Trophoblast cell (in vitro differentiated cells and primary cell): ENCODE results near the gene GINS2.
A peak's percentile ranks its signal among the peaks of the same experiment; 100 is the strongest.

Source experiments
- DNase-seq, 2 donors: peaks; one replicate each; pipeline ENCODE4 v3.0.0-alpha.2; 2016
- H2AFZ ChIP-seq: 2 replicates; pipeline ENCODE4 v1.6.1; 2013; ENCODE audit warnings: low read length, moderate library complexity, mild to moderate bottlenecking; ENCODE audit not compliant: insufficient read depth, poor library complexity
- H2AK5ac ChIP-seq: 2 replicates; pipeline ENCODE4 v1.6.1; 2013; ENCODE audit warnings: mild to moderate bottlenecking, low read length
- H2BK120ac ChIP-seq: 2 replicates; pipeline ENCODE4 v1.6.1; 2013; ENCODE audit warnings: low read length, mild to moderate bottlenecking, moderate library complexity; ENCODE audit not compliant: insufficient read depth, poor library complexity
- H2BK12ac ChIP-seq: 2 replicates; pipeline ENCODE4 v1.6.1; 2013; ENCODE audit warnings: mild to moderate bottlenecking, low read length, moderate library complexity
- H2BK5ac ChIP-seq: 2 replicates; pipeline ENCODE4 v1.6.1; 2013; ENCODE audit warnings: low read length, low read depth, moderate library complexity, mild to moderate bottlenecking; ENCODE audit not compliant: poor library complexity
- H3K14ac ChIP-seq: 2 replicates; pipeline ENCODE4 v1.6.1; 2013; ENCODE audit warnings: mild to moderate bottlenecking, low read length
- H3K18ac ChIP-seq: 2 replicates; pipeline ENCODE4 v1.6.1; 2013; ENCODE audit warnings: mild to moderate bottlenecking, low read length
- H3K23ac ChIP-seq: 2 replicates; pipeline ENCODE4 v1.6.1; 2013; ENCODE audit warnings: low read length
- H3K27ac ChIP-seq: 2 replicates; pipeline ENCODE4 v1.5.1; 2013; ENCODE audit warnings: low read depth, mild to moderate bottlenecking, inconsistent platforms, low read length, moderate library complexity
- H3K27me3 ChIP-seq: 2 replicates; pipeline ENCODE4 v1.6.1; 2013; ENCODE audit warnings: inconsistent platforms, mild to moderate bottlenecking, low read length, moderate library complexity; ENCODE audit not compliant: insufficient read depth
- H3K36me3 ChIP-seq, 2 experiments: 1 replicate in 1 of 2; 2 replicates in 1 of 2; pipeline ENCODE4 v1.6.1; 2013; ENCODE audit warnings: low read length in 2 of 2, mild to moderate bottlenecking in 2 of 2, moderate library complexity in 1 of 2; ENCODE audit not compliant: insufficient read depth in 2 of 2, control insufficient read depth in 1 of 2
- H3K4ac ChIP-seq: 2 replicates; pipeline ENCODE4 v1.6.1; 2013; ENCODE audit warnings: low read depth, mild to moderate bottlenecking, low read length, moderate library complexity
- H3K4me1 ChIP-seq, 2 experiments: 1 replicate in 1 of 2; 2 replicates in 1 of 2; pipeline ENCODE4 v1.6.1; 2013; ENCODE audit warnings: low read length in 2 of 2, mild to moderate bottlenecking in 2 of 2, moderate library complexity in 1 of 2; ENCODE audit not compliant: insufficient read depth in 2 of 2, control insufficient read depth in 1 of 2
- H3K4me2 ChIP-seq: 2 replicates; pipeline ENCODE4 v1.6.1; 2013; ENCODE audit warnings: inconsistent platforms, mild to moderate bottlenecking, low read length, moderate library complexity
- H3K4me3 ChIP-seq: 2 replicates; pipeline ENCODE4 v1.5.1; 2013; ENCODE audit warnings: mild to moderate bottlenecking, low read depth, low read length, inconsistent platforms
- H3K79me1 ChIP-seq: one replicate; pipeline ENCODE4 v1.6.1; 2013; ENCODE audit warnings: low read length
- H3K79me2 ChIP-seq: 2 replicates; pipeline ENCODE4 v1.6.1; 2013; ENCODE audit warnings: low read length, mild to moderate bottlenecking; ENCODE audit not compliant: control insufficient read depth, insufficient read depth, poor library complexity
- H3K9ac ChIP-seq: 2 replicates; pipeline ENCODE4 v1.6.1; 2013; ENCODE audit warnings: mild to moderate bottlenecking, low read length
- H3K9me3 ChIP-seq: 2 replicates; pipeline ENCODE4 v1.6.1; 2013; ENCODE audit warnings: low read depth, mild to moderate bottlenecking, control low read depth, inconsistent platforms, low read length; ENCODE audit not compliant: insufficient read depth
- H4K12ac ChIP-seq: 2 replicates; pipeline ENCODE4 v1.6.1; 2013; ENCODE audit warnings: low read depth, mild to moderate bottlenecking, low read length, moderate library complexity
- H4K8ac ChIP-seq: 2 replicates; pipeline ENCODE4 v1.6.1; 2013; ENCODE audit warnings: low read depth, mild to moderate bottlenecking, low read length, moderate library complexity
- H4K91ac ChIP-seq: one replicate; pipeline ENCODE4 v1.6.1; 2013; ENCODE audit warnings: low read depth, mild to moderate bottlenecking, low read length, moderate library complexity
- WGBS: extraction: QIAGEN DNeasy Blood & Tissue Kit; methylation state at CpG from one replicate; pipeline ENCODE4 v1.1.7; 2013; ENCODE audit warnings: missing lambda C conversion rate; ENCODE audit not compliant: insufficient read length, insufficient coverage; ENCODE audit errors: extremely low coverage; 5-methylcytosine and 5-hydroxymethylcytosine counted together

Gene GINS2

GRCh38 chr16:85653290-85653891 is 35.4 kb downstream of the GINS2 start:
- Histone ChIP-seq H4K8ac (no peak overlapping the region), H3K79me2 (no peaks in the 10 kb centered on the region), H3K27ac (no peak overlapping the region), H4K12ac (no peak overlapping the region), H3K9me3 (no peaks in the 10 kb centered on the region), H3K27me3 (no peaks in the 10 kb centered on the region), H3K4me2 (no peak overlapping the region), H3K14ac (no peak overlapping the region), H2AFZ (no peak overlapping the region), H3K79me1 (no peaks in the 10 kb centered on the region), H3K9ac (no peak overlapping the region), H3K36me3 (peaks cover 70 to 93% of the 10 kb centered on the region in 2 experiments), H2BK12ac (no peak overlapping the region), H3K4me1 (peaks cover 2% of the 10 kb centered on the region in 2 experiments), H3K4me3 (no peak overlapping the region), H2BK120ac (no peak overlapping the region), H3K23ac (no peak overlapping the region), H2AK5ac (no peak overlapping the region), H3K4ac (no peak overlapping the region), H2BK5ac (no peak overlapping the region), H3K18ac (no peak overlapping the region), H4K91ac (no peak overlapping the region)
- DNase-seq: no peak
- no CpG with 5 or more reads among the region's 21 CpGs for WGBS

GRCh38 chr16:85652431-85653221 is 36.1 kb downstream of the GINS2 start:
- Histone ChIP-seq H2BK120ac (no peak overlapping the region), H3K18ac (no peak overlapping the region), H3K4me2 (no peak overlapping the region), H3K27me3 (no peaks in the 10 kb centered on the region), H2BK5ac (no peak overlapping the region), H4K91ac (no peak overlapping the region), H3K27ac (no peak overlapping the region), H2AK5ac (no peak overlapping the region), H2AFZ (no peak overlapping the region), H3K4me3 (no peak overlapping the region), H4K8ac (no peak overlapping the region), H3K9ac (no peak overlapping the region), H3K9me3 (no peaks in the 10 kb centered on the region), H3K79me2 (peaks cover 2% of the 10 kb centered on the region), H3K4ac (no peak overlapping the region), H3K14ac (no peak overlapping the region), H3K36me3 (peaks cover 69 to 93% of the 10 kb centered on the region in 2 experiments), H2BK12ac (no peak overlapping the region), H3K79me1 (no peaks in the 10 kb centered on the region), H4K12ac (no peak overlapping the region), H3K4me1 (peaks cover 3 to 5% of the 10 kb centered on the region in 2 experiments), H3K23ac (no peak overlapping the region)
- no CpG with 5 or more reads among the region's 35 CpGs for WGBS
- peak; percentile 70 for DNase-seq

- H3K27me3 ChIP-seq: no peaks in the 10 kb centered on the region
- H3K14ac ChIP-seq: no peak overlapping the region
- no peak overlapping the region for H3K4me2 ChIP-seq
- no peak overlapping the region for H4K12ac ChIP-seq
- H3K79me2 ChIP-seq: peaks cover 5% of the 10 kb centered on the region
- H2BK5ac ChIP-seq: no peak overlapping the region
- no peak overlapping the region for H3K4me3 ChIP-seq
- no peak overlapping the region for H2AFZ ChIP-seq
- no peak overlapping the region for H2BK12ac ChIP-seq
- peak in 1 of 2 donors; percentile 35 for DNase-seq
- no peak overlapping the region for H4K91ac ChIP-seq
- H3K79me1 ChIP-seq: no peaks in the 10 kb centered on the region
- H3K23ac ChIP-seq: no peak overlapping the region
- no peak overlapping the region for H3K27ac ChIP-seq
- H3K36me3 ChIP-seq: peaks cover 65 to 88% of the 10 kb centered on the region in 2 experiments
- H3K4me1 ChIP-seq: peaks cover 5 to 8% of the 10 kb centered on the region in 2 experiments
- WGBS: no CpG with 5 or more reads among the region's 27 CpGs
- H3K9ac ChIP-seq: no peak overlapping the region
- H3K18ac ChIP-seq: no peak overlapping the region
- no peak overlapping the region for H2AK5ac ChIP-seq
- no peak overlapping the region for H4K8ac ChIP-seq
- H3K4ac ChIP-seq: no peak overlapping the region
- H2BK120ac ChIP-seq: no peak overlapping the region
- no peaks in the 10 kb centered on the region for H3K9me3 ChIP-seq
These were observed 36.9 kb downstream of the GINS2 start for GRCh38 chr16:85651629-85652430.

GRCh38 chr16:85650844-85651628 is 37.7 kb downstream of the GINS2 start:
- Histone ChIP-seq H3K14ac (no peak overlapping the region), H3K79me2 (peaks cover 9% of the 10 kb centered on the region), H3K79me1 (peaks cover 3% of the 10 kb centered on the region), H3K4me2 (no peak overlapping the region), H4K8ac (no peak overlapping the region), H3K4me1 (peaks cover 11 to 13% of the 10 kb centered on the region in 2 experiments), H3K23ac (no peak overlapping the region), H4K91ac (no peak overlapping the region), H3K9ac (no peak overlapping the region), H3K27me3 (no peaks in the 10 kb centered on the region), H3K9me3 (no peaks in the 10 kb centered on the region), H2BK120ac (no peak overlapping the region), H2BK5ac (no peak overlapping the region), H3K4me3 (no peak overlapping the region), H2BK12ac (no peak overlapping the region), H3K36me3 (peaks cover 58 to 82% of the 10 kb centered on the region in 2 experiments), H4K12ac (no peak overlapping the region), H3K18ac (no peak overlapping the region), H3K27ac (no peak overlapping the region), H2AFZ (no peak overlapping the region), H2AK5ac (no peak overlapping the region), H3K4ac (no peak overlapping the region)
- no peak for DNase-seq
- WGBS: no CpG with 5 or more reads among the region's 42 CpGs
